Heart right ventricle (tissue), 16 donors: Measurements from ENCODE around the gene RAB3D. TPM values are rescaled to one million over a fixed set of nuclear protein-coding genes. Genes with fewer than 3 reads are reported as not detected.
"Not testable (repeated sequence)": the region's sequence is repeated elsewhere in the genome, so short reads cannot be mapped to it uniquely, and the experiment has no call there.

ENCODE experiments used
- ATAC-seq, 8 donors: fragments of 200-7000 bp; cut with Tn5 transposase; one replicate each; pipeline ENCODE4 v1.9.1; 2020; ENCODE audit warnings: mild to moderate bottlenecking in 8 of 8, moderate library complexity in 8 of 8, moderate number of reproducible peaks in 1 of 8
- DNase-seq, 2 donors: peaks; one replicate each; pipeline ENCODE4 v3.0.0-alpha.2; 2020
- H3K27ac ChIP-seq, 10 donors: fragments of 200-600 bp; sonication (generic) in 2 of 10; one replicate each; pipeline versions ENCODE4 v1.5.0 to v1.8.0; 2020 to 2022; ENCODE audit warnings: mild to moderate bottlenecking in 3 of 10
- H3K27me3 ChIP-seq, 7 donors: fragments of 200-600 bp; one replicate each; pipeline ENCODE4 v1.8.0; 2021 to 2022; ENCODE audit warnings: mild to moderate bottlenecking in 2 of 7
- H3K36me3 ChIP-seq, 9 donors: fragments of 200-600 bp; sonication (generic) in 1 of 9; one replicate each; pipeline versions ENCODE4 v1.5.0 to v1.8.0; 2020 to 2022; ENCODE audit warnings: mild to moderate bottlenecking in 2 of 9
- H3K4me1 ChIP-seq, 9 donors: fragments of 200-600 bp; sonication (generic) in 1 of 9; one replicate each; pipeline versions ENCODE4 v1.5.0 to v1.8.0; 2020 to 2022; ENCODE audit warnings: mild to moderate bottlenecking in 4 of 9
- H3K4me3 ChIP-seq, 10 donors: fragments of 200-600 bp; sonication (generic) in 2 of 10; one replicate each; pipeline versions ENCODE4 v1.5.0 to v1.8.0; 2020 to 2022; ENCODE audit warnings: mild to moderate bottlenecking in 7 of 10, moderate library complexity in 2 of 10
- H3K9me3 ChIP-seq, 11 donors: fragments of 200-600 bp in 10 of 11; sonication (generic) in 2 of 11; one replicate each; pipeline versions ENCODE4 v1.5.0 to v1.8.0; 2013 to 2022; ENCODE audit warnings: mild to moderate bottlenecking in 2 of 11, control low read depth in 1 of 11, moderate library complexity in 1 of 11
- WGBS, 2 donors: extraction: QIAGEN DNeasy Blood & Tissue Kit; methylation state at CpG; one replicate each; pipeline ENCODE4 v1.1.7; 2013; ENCODE audit warnings: inconsistent platforms in 1 of 2; 5-methylcytosine and 5-hydroxymethylcytosine counted together
- intact Hi-C, 10 donors: fragments of 100-400 bp; cut with DNase I; formaldehyde crosslinking; loops; one replicate each; pipeline versions ENCODE4 v1.11.1 to v1.14.2; 2022
- polyA plus RNA-seq, 2 donors: library from polyadenylated mRNA; stranded (reverse); fragments of 200-250 nt; gene quantifications; one replicate each; pipeline ENCODE4 v1.2.3, GENCODE V29; 2013
- total RNA-seq, 10 donors: library from RNA; stranded (reverse); fragmentation: NEBNext Ultra II Directional in 3 of 10; extraction: Animal tissue kit (Norgen Biotek cat#: 25700) in 3 of 10; gene quantifications; one replicate each; pipeline versions ENCODE4 v1.2.1 to v1.2.4, GENCODE V29; 2021 to 2023
- TF ChIP-seq, protein P1 (sequence below), 9 donors: fragments of 200-600 bp; sonication (generic) in 2 of 9; IDR thresholded peaks; one replicate each; pipeline versions ENCODE4 v1.5.0 to v1.8.0; 2021 to 2022; ENCODE audit warnings: antibody characterized with exemption in 9 of 9, mild to moderate bottlenecking in 5 of 9, moderate library complexity in 1 of 9
- donor health status: Arrhythmogenic right ventricular cardiomyopathy.
- donor health status: ischemic (EF 13 %, LVEDD 7.1; RV severe dilation, severe dysfunction).
- donor health status: healthy with polysubstance abuse.
- donor health status: DM: no; HTN: yes; CAD: no.
- donor health status: DM: no; HTN: no; CAD: no.
- donor health status: ischemic (EF 25% LVEDD 6.9; RV normal size, moderate dysfunction).
- donor health status: ischemic (EF 25% LVEDD 5.7; RV mildly dilated, moderate dysfunction).
- donor health status: healthy.
- donor health status: DM: yes; HTN: yes; CAD: no.
- donor health status: Ischemic cardiomyopathy.
- donor health status: ischemic (EF 35%, LVEDD 5.7; RV mildly dilated, moderate dysfunction).
- donor health status: nonischemic (EF 11% LVEDD 7.7; RV severe dilation, severe dysfunction).
- donor health status: DM: yes; HTN: yes; CAD: no.
- donor health status: PGD.
- donor health status: ischemic (EF 29% LVEDD 5.4; RV normal size, mild dysfunction).
- donor health status: nonischemic (EF 23%, LVEDD 6.1; RV moderate dilation, normal function).

RAB3D gene
- total and polyA plus RNA-seq, 12 donors: 2.7 to 11.6 (median 6.0) TPM

DNA sequence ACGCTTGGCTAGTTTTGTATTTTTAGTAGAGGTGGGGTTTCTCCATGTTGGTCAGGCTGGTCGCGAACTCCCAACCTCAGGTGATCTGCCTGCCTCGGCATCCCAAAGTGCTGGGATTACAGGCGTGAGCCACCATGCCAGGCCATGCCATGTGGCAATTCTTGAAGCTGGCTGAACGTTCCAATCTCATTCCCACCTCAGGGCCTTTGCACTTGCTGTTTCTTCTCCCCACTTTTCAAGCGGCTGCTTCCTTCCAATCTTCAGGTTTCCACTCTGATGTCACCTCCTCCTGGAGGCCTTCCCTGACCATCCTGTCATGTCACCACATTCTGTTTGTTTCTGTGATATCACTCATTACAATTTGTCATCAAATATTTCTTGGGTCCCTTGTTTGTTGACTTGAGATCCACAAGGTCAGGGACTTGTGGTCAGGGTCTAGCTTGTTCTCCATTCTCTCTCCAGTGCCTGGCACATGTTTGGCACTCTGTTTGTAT lies 40.4 kb upstream of the RAB3D start:
- WGBS, 2 donors: 93 to 98% methylated on average over 7 of the region's 7 CpGs
- TF ChIP-seq, protein P1, sequence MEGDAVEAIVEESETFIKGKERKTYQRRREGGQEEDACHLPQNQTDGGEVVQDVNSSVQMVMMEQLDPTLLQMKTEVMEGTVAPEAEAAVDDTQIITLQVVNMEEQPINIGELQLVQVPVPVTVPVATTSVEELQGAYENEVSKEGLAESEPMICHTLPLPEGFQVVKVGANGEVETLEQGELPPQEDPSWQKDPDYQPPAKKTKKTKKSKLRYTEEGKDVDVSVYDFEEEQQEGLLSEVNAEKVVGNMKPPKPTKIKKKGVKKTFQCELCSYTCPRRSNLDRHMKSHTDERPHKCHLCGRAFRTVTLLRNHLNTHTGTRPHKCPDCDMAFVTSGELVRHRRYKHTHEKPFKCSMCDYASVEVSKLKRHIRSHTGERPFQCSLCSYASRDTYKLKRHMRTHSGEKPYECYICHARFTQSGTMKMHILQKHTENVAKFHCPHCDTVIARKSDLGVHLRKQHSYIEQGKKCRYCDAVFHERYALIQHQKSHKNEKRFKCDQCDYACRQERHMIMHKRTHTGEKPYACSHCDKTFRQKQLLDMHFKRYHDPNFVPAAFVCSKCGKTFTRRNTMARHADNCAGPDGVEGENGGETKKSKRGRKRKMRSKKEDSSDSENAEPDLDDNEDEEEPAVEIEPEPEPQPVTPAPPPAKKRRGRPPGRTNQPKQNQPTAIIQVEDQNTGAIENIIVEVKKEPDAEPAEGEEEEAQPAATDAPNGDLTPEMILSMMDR (IDR thresholded peaks at IDR 0.05): no peak
- intact Hi-C loops: loop anchor here in 8 of 10 donors (5.0 to 10.0 kb wide), 9 partner anchors 42 to 215 kb away; partner anchors contain the start of genes ODAD3 (in 6 of the 8), PRKCSH (in 6 of the 8), TSPAN16 (in 2 of the 8) and ELAVL3 (in 1 of the 8)
- peaks cover 20 to 79% (median 59%) of the 10 kb centered on the region in 9 donors for H3K4me1 ChIP-seq
- H3K36me3 ChIP-seq: peaks cover 0 to 13% (median 0%) of the 10 kb centered on the region in 9 donors
- no peak for DNase-seq
- no peak for ATAC-seq
- no peaks in the 10 kb centered on the region for H3K9me3 ChIP-seq
- H3K4me3 ChIP-seq: peak overlapping the region in 3 of 10 donors; percentile 59 to 87 (median 65)
- peak overlapping the region in 3 of 10 donors; percentile 65 to 86 (median 81) for H3K27ac ChIP-seq
- H3K27me3 ChIP-seq: peaks cover 0 to 24% (median 9%) of the 10 kb centered on the region in 7 donors

DNA sequence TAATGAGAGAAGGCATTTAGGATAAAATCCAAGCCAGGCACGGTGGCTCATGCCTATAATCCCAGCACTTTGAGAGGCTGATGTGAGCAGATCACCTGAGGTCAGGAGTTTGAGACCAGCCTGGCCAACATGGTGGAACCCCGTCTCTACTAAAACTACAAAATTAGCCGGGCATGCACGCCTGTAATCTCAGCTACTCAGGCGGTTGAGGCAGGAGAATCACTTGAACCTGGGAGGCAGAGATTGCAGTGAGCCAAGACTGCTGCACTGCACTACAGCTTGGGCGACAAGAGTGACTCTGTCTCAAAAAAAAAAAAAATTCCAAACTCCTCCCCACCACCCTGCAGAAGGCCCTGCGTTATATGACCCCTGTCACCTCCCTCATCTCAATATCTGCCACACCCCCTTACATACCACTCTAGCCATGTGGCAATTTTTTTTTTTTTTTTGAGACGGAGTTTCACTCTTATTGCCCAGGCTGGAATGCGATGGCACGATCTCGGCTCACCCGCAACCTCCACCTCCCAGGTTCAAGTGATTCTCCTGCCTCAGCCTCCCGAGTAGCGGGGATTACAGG lies 39.9 kb upstream of the RAB3D start:
- not testable (repeated sequence) for ATAC-seq, DNase-seq, H3K9me3 ChIP-seq, H3K27ac ChIP-seq, H3K4me3 ChIP-seq
- WGBS, 2 donors: 91% methylated on average over 14 of the region's 14 CpGs
- H3K27me3 ChIP-seq: peaks cover 0 to 24% (median 9%) of the 10 kb centered on the region in 7 donors
- intact Hi-C loops: loop anchor here in 3 of 10 donors (5.0 to 10.0 kb wide), 4 partner anchors 68 to 215 kb away; partner anchors contain the start of genes TSPAN16 (in 1 of the 3) and ZNF627 (in 1 of the 3)
- peaks cover 0 to 13% (median 0%) of the 10 kb centered on the region in 9 donors for H3K36me3 ChIP-seq
- peaks cover 20 to 78% (median 58%) of the 10 kb centered on the region in 9 donors for H3K4me1 ChIP-seq

DNA sequence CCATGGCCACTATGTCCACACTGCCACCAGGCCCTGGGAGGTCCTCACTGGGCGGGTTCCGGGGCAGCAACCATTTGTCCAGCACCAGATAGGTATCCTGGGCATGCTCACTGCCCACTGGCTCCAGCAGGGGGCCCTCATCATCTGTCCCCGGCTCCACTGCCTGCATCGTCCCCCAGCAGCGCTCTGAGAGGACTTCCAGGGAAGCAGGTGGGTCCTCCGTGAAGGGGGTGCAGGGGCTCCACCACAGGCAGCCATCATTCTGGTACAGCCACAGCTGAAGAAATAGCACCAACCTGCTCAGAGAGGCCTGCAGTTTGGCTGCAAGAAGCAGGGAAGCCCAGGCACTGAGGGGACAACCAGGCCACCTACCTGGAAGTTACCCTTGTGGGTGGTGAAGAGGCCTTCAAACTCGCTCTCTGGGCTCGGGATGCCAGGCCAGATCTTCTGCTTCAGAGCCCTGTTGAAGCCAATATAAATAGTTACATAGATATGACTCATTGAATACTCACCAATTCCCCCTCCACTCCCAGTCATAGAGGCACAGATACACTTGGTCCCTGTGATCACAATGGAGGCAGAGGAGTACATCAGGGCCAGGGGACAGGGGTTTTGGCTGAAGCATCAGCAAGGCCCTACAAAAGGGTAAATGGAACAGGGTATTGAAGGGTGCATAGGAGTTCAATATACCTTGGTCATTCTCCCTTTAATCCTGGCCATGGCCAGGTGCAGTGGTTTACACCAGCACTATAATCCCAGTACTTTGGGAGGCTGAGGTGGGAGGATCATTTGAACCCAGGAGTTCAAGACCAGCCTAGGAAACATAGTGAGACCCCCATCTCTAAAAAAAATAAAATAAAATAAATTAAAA lies 39.1 kb upstream of the RAB3D start:
- ATAC-seq: no peak
- intact Hi-C loops: loop anchor here in 3 of 10 donors (5.0 to 10.0 kb wide), 4 partner anchors 69 to 216 kb away; partner anchors contain the start of genes TSPAN16 (in 1 of the 3) and ZNF627 (in 1 of the 3)
- Histone ChIP-seq H3K9me3 (no peaks in the 10 kb centered on the region), H3K4me1 (peaks cover 14 to 77% (median 57%) of the 10 kb centered on the region in 9 donors), H3K4me3 (no peak overlapping the region), H3K27me3 (peaks cover 0 to 17% (median 9%) of the 10 kb centered on the region in 7 donors), H3K27ac (peak overlapping the region in 2 of 10 donors; percentile 48 to 94), H3K36me3 (peaks cover 0 to 13% (median 0%) of the 10 kb centered on the region in 9 donors)
- 48 to 58% methylated on average over 8 of the region's 8 CpGs for WGBS, 2 donors
- TF ChIP-seq, protein P1 (IDR thresholded peaks at IDR 0.05): peak; percentile 5 to 64 (median 54)
- peak; percentile 43 to 56 for DNase-seq

DNA sequence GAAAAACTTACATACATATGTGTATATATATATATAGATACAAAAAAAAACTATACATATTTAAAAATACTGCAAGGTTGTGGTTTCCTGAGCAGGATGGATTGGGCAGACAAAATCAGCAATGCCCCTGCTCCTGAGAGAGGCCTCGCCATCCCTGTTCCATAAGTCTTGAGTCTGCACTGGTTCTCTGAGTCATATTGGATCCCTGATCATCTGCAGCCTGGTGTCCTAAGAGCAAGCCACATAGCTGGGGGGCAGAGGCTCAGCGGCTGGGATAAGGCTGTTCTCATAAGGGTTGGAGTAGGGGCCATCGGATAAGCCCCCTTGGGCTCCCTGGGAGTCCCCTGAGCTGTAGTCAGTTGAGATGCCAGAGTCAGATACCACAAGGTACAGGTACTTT lies 38.3 kb upstream of the RAB3D start:
- intact Hi-C loops: loop anchor here in 3 of 10 donors (5.0 to 10.0 kb wide), 4 partner anchors 70 to 217 kb away; partner anchors contain the start of genes TSPAN16 (in 1 of the 3) and ZNF627 (in 1 of the 3)
- peaks cover 0 to 11% (median 3%) of the 10 kb centered on the region in 7 donors for H3K27me3 ChIP-seq
- H3K4me1 ChIP-seq: peaks cover 9 to 69% (median 49%) of the 10 kb centered on the region in 9 donors
- no peaks in the 10 kb centered on the region for H3K9me3 ChIP-seq
- peaks cover 0 to 13% (median 0%) of the 10 kb centered on the region in 9 donors for H3K36me3 ChIP-seq
- DNase-seq: no peak
- ATAC-seq: no peak
- 95 to 97% methylated on average over 3 of the region's 3 CpGs for WGBS, 2 donors
- TF ChIP-seq, protein P1 (IDR thresholded peaks at IDR 0.05): no peak
- H3K27ac ChIP-seq: peak overlapping the region in 2 of 10 donors; percentile 10 to 94
- no peak overlapping the region for H3K4me3 ChIP-seq
